Mammary epithelial cell (primary cell): ENCODE measurements around the gene TSPAN9.

Experiments used
- CTCF ChIP-seq, 2 donors: IDR thresholded peaks in 1 of 2; conservative IDR thresholded peaks in 1 of 2; 2 replicates each; pipeline ENCODE4 v1.5.1; 2011 to 2012; ENCODE audit warnings: inconsistent platforms in 2 of 2, low read length in 2 of 2, mild to moderate bottlenecking in 2 of 2, control low read depth in 1 of 2, low read depth in 1 of 2; ENCODE audit not compliant: insufficient read depth in 1 of 2; ENCODE audit errors: extremely low read depth in 1 of 2
- EZH2 ChIP-seq: IDR thresholded peaks from 2 replicates; pipeline ENCODE4 v1.6.1; 2012; ENCODE audit warnings: low read length, inconsistent platforms, borderline replicate concordance

- TF ChIP-seq CTCF (conservative IDR thresholded peaks at IDR 0.05 in 1 of 2, IDR thresholded peaks at IDR 0.05 in 1 of 2; ENCODE audit: extremely low read depth in 1 of 2, insufficient read depth in 1 of 2, low read depth in 1 of 2, low read length in 2 of 2) (no peak), EZH2 (no peak)
Observed at GRCh38 chr12:3184485-3184884, 107.3 kb downstream of the TSPAN9 start.
